ENCODE data around the gene MTM1. TPM values are rescaled to one million over a fixed set of nuclear protein-coding genes. Genes with fewer than 3 reads are reported as not detected.

The MTM1 gene
- polyA plus RNA-seq, 3 donors: 6.5 to 23.4 (median 17.0) TPM

- Mint-ChIP-seq H3K36me3 (peaks cover 53 to 73% of the 10 kb centered on the region in 2 donors), H3K9me3 (peaks cover 0 to 2% (median 0%) of the 10 kb centered on the region in 7 donors), H3K4me3 (no peak overlapping the region), H3K27ac (no peak overlapping the region), H3K4me1 (no peaks in the 10 kb centered on the region), H3K27me3 (ENCODE audit: low read depth in 3 of 3) (peaks cover 0 to 5% (median 0%) of the 10 kb centered on the region in 3 donors)
- no CpG with 5 or more reads among the region's 2 CpGs for WGBS (ENCODE audit: insufficient coverage)
- Histone ChIP-seq H3K4me3 (replicated peaks in 1 of 3; ENCODE audit: low read depth in 2 of 3, low read length in 3 of 3) (no peak overlapping the region), H2AFZ (ENCODE audit: insufficient read depth, low read depth, low read length, poor library complexity, severe bottlenecking) (no peak overlapping the region), H3K9me3 (replicated peaks in 1 of 2; ENCODE audit: control insufficient read depth in 1 of 2, insufficient read depth in 1 of 2, low read length in 2 of 2) (no peaks in the 10 kb centered on the region), H3K79me2 (ENCODE audit: insufficient read depth, low read length) (no peaks in the 10 kb centered on the region), H3K9ac (ENCODE audit: insufficient read depth, low read length, poor library complexity, severe bottlenecking) (no peak overlapping the region), H3K36me3 (replicated peaks in 1 of 2; ENCODE audit: control insufficient read depth in 1 of 2, insufficient read depth in 2 of 2, low read length in 2 of 2) (peaks cover 38 to 92% of the 10 kb centered on the region in 2 donors), H3K27ac (ENCODE audit: low read depth in 1 of 2, low read length in 2 of 2) (no peak overlapping the region), H3K4me1 (ENCODE audit: control insufficient read depth in 1 of 2, insufficient read depth in 2 of 2, low read length in 2 of 2) (no peaks in the 10 kb centered on the region), H4K20me1 (ENCODE audit: insufficient read depth, low read length) (no peaks in the 10 kb centered on the region), H3K4me2 (replicated peaks; ENCODE audit: extremely low read depth, low read length, poor library complexity, severe bottlenecking) (no peak overlapping the region), H3K27me3 (ENCODE audit: control insufficient read depth in 2 of 2, insufficient read depth in 2 of 2, low read length in 2 of 2) (no peaks in the 10 kb centered on the region)
- intact Hi-C loops (cut with micrococcal nuclease): no loop called here
- no peak for DNase-seq
- no peak for TF ChIP-seq CTCF (IDR thresholded peaks at IDR 0.05)
Measured at GRCh38 chrX:150664290-150664689, 95.9 kb downstream of the MTM1 start.

GRCh38 chrX:150676221-150676620, 107.8 kb downstream of the MTM1 start:
- Histone ChIP-seq H3K9me3 (replicated peaks in 1 of 2; ENCODE audit: control insufficient read depth in 1 of 2, insufficient read depth in 1 of 2, low read length in 2 of 2) (peaks cover 0 to 7% of the 10 kb centered on the region in 2 donors), H3K4me1 (ENCODE audit: control insufficient read depth in 1 of 2, insufficient read depth in 2 of 2, low read length in 2 of 2) (no peaks in the 10 kb centered on the region), H4K20me1 (ENCODE audit: insufficient read depth, low read length) (no peaks in the 10 kb centered on the region), H3K36me3 (replicated peaks in 1 of 2; ENCODE audit: control insufficient read depth in 1 of 2, insufficient read depth in 2 of 2, low read length in 2 of 2) (peaks cover 5 to 25% of the 10 kb centered on the region in 2 donors), H3K27me3 (ENCODE audit: control insufficient read depth in 2 of 2, insufficient read depth in 2 of 2, low read length in 2 of 2) (no peaks in the 10 kb centered on the region), H2AFZ (ENCODE audit: insufficient read depth, low read depth, low read length, poor library complexity, severe bottlenecking) (no peak overlapping the region), H3K27ac (ENCODE audit: low read depth in 1 of 2, low read length in 2 of 2) (no peak overlapping the region), H3K4me2 (replicated peaks; ENCODE audit: extremely low read depth, low read length, poor library complexity, severe bottlenecking) (no peak overlapping the region), H3K9ac (ENCODE audit: insufficient read depth, low read length, poor library complexity, severe bottlenecking) (no peak overlapping the region), H3K79me2 (ENCODE audit: insufficient read depth, low read length) (no peaks in the 10 kb centered on the region), H3K4me3 (replicated peaks in 1 of 3; ENCODE audit: low read depth in 2 of 3, low read length in 3 of 3) (no peak overlapping the region)
- no peak overlapping the region for H3K27ac Mint-ChIP-seq
- intact Hi-C loops (cut with micrococcal nuclease): no loop called here
- H3K36me3 Mint-ChIP-seq: peaks cover 7 to 16% of the 10 kb centered on the region in 2 donors
- peaks cover 1 to 9% (median 4%) of the 10 kb centered on the region in 3 donors for H3K27me3 Mint-ChIP-seq (ENCODE audit: low read depth in 3 of 3)
- H3K4me3 Mint-ChIP-seq: no peak overlapping the region
- H3K4me1 Mint-ChIP-seq: no peaks in the 10 kb centered on the region
- DNase-seq: no peak
- no CpG with 5 or more reads among the region's 2 CpGs for WGBS (ENCODE audit: insufficient coverage)
- peaks cover 2 to 11% (median 6%) of the 10 kb centered on the region in 7 donors for H3K9me3 Mint-ChIP-seq
- no peak for TF ChIP-seq CTCF (IDR thresholded peaks at IDR 0.05)

Measured in CD14-positive monocyte (primary cell).